NCI-H2107 (cell line): ENCODE data around the gene COMP.
A peak's percentile ranks its signal among the peaks of the same experiment; 100 is the strongest.

Experiments
- DNase-seq: peaks from one replicate; lab custom pipeline; 2025; lab: John Stamatoyannopoulos, UW

The COMP gene

DNA sequence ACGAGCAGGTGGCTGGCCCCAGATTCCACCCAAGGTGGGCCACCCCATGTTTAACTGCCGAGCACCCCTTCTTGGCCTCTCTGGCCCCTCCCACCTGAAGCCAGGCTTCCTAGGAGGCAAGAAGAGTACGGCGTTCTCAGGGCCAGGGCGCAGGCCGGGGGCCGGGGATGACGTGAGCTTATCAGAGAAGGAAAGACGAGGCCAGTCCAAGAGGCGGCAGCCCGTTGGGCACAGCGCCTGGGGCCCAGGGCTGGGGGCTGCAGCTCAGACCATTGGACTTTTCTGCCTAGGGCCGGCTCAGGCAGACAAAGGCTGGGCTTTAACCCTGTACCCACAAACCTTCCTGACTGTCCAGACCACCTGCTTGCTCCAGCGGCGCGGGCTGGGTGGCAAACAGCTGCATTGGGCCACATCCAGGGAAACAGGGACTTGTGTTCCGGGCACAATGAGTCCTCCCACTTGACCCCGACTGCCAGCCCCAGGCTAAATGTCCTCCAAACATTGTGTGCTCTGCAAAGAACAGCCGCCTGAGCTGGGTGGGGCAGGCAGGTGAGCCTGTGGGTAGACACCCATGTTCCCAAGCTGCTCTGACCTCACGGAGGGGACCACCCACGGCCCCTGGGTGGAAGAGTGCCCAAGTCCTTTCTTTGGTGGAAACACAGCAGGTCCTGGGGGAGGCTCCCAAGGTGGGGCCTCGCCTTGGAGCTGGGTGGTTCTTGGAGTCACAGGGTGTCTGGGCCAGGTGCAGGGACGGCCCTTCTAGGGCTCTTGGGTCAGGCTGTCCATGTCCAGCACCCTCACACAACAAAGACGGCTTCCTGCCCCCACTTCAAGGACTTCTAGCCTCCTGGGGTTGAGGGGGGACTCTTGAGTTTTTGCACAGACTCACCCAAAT, 21.9 kb downstream of the COMP start:
- no peak for DNase-seq

DNA sequence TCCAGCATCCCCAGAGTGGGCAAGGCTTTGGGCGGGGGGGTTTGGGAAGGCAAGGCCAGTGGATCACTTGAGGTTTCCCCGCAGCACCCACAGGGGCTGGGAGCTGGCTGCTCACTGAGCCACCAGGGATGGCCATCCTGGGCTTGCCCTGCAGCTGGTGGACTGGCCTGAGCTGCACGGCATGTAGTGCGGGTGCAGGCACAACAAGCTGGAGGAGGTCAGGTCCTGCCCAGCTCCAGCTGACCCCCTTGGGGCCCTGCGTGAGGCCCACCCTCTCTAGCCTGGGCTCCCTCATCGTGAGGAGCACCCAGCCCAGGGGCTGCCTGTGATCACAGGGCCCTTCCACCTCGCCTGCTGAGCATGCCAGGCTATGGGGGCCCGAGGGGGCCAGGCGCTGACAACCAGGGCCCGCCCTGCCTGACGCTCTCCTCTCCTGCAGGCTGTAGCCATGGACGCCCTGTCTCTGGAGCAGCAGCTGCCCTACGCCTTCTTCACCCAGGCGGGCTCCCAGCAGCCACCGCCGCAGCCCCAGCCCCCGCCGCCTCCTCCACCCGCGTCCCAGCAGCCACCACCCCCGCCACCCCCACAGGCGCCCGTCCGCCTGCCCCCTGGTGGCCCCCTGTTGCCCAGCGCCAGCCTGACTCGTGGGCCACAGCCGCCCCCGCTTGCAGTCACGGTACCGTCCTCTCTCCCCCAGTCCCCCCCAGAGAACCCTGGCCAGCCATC, 22.9 kb downstream of the COMP start:
- no peak for DNase-seq

DNA sequence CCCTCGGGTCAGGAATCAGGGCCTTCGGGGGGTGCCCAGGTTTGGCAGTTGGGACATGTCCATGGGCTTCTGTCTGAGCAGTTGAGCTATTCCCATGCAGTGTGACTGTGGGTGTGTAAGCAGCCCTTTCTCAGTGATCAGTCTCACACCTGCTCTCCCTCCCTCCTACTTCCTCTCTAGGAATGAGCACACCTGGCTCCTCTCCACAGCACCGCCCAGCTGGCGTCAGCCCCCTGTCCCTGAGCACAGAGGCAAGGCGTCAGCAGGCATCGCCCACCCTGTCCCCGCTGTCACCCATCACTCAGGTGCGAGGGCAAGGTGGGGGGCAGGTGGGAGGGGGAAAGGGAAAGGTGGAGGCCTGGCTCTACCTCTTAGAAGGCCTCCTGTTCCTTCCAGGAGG, 25.9 kb downstream of the COMP start:
- peak; percentile 38 for DNase-seq

DNA sequence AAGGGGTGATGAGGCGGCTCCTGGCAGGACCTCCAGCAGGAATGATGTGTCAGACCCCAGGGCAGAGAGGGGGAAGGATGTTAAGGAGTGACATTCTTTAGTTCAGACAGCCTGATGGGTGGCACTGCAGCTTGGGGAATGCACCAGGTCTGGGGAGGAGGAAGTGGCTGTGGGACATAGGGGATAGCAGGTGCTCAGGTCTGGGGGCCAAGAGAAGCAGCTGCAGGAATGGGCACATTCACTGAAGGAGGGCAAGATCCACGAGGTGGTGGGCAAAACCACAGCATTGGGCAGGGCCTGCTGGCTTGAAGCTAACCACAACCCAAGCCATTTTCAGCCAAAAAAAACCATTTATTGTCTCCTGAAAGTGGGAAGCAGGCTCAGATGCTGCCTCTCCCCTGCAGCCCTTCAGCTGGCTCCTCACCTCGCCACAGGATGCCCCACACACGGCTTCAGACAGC, 26.5 kb downstream of the COMP start:
- no peak for DNase-seq

GRCh38 chr19:18763674-18764590, 27.2 kb downstream of the COMP start:
- no peak for DNase-seq

- peak; percentile 49 for DNase-seq
Observed at GRCh38 chr19:18762125-18763023, 28.7 kb downstream of the COMP start.

DNA sequence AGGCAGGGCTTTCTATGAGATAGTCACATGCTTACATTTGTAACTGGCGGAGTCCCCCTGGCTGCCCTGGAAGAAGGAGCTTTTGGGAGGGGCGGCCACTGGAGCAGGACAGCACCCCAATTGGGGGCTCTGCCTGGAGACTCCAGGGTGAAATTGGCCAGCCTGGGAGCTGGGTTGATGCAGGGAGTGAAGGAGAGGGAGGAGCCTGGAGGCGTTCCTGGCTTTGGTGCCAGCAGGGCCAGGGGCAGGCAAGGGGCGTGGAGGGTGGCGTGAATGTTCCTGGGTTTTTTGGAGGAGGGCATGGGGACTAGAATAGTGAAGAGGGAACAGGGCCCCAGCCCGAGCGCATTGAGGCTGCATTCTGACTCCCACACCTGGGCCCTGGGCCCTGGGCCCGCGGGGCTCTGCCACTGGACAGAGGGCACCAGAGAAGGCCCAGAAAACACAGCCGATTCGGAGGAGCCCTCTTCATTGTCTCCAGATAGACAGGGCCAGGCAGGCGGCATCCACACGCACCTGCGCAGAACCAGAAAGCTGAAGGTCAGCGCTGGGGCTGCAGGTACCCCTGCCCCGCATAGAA, 29.5 kb downstream of the COMP start:
- no peak for DNase-seq

DNA sequence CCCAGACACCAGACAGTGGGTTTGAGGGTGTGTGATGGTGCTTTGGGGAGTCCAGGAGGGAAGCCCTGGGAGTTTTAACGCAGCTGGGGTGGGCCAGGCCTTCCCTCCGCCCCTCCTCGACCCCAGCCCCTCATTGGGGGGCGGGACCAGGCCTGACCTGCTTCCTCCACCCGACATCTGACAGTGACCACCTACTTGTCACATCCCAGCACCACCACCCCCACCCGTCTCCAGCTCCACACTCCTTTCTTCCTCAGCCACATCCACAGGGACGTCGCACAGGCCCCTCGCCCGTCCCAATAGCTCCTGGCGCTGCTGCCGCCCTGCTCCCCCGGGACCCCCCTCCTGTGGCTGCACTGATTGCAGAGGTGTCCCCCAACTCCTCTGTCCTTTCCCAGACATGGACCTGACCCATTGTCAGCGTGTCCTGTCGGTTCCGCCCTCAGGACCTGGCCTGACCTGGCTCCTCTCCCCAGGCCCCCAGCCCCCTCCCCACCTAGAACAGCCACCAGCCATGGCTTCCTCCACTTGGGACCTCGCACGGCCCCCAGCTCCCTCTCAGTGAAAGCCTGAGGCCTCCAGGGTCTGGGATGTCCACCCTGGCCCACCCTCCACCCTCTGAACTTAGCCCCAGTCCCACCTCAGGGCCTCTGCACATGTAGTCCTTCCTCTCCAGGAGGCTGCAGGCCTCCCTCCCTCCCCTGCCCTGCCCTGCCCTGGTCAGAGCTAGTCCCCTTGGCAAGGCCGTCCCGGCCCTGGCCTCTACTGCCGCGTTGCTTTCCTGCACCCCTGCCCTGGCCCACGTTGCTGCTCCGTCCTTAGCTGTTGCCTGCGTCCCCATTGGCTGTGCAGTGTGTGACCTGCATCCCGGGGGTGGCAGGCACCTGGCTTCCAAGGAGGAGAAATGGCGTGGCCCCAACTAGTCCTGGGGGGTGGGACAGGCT, 30.4 kb downstream of the COMP start:
- no peak for DNase-seq

- no peak for DNase-seq
Observed at GRCh38 chr19:18759995-18760426, 31.1 kb downstream of the COMP start.

DNA sequence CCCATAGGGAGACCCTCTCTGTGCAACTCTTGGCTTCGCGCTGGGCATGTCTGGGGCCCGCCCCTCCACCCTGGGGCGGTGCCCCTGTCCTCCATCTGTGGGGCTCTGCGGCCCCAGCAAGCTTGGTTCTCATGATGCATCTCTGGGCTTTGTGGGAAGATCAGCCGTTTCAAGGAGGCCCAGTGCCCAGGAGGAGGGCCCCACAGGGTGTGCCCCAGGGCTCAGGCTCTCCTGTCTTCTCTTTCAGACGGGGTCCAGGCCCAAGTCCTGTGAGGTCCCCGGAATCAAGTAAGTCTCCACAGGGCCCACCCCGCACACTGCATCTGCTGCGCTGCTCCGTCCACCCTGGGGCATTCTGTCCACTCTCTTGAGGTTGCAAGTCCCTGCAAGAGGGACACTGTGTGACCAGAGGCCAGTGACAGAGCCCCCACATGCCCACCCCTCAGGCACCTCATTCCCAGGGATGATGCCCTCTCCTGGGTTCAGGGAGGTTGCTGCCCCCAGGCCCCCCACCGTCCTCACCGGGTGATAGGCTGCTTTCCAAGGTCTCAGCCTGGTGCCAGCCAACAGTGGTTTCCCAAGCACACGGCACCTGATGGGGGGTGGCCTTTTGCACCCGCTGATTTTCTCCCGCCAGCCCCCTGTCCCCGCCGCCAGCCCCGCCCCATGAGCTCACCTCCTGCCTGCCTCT, 31.7 kb downstream of the COMP start:
- no peak for DNase-seq

GRCh38 chr19:18756896-18757295, 34.2 kb downstream of the COMP start:
- DNase-seq, result no peak

DNA sequence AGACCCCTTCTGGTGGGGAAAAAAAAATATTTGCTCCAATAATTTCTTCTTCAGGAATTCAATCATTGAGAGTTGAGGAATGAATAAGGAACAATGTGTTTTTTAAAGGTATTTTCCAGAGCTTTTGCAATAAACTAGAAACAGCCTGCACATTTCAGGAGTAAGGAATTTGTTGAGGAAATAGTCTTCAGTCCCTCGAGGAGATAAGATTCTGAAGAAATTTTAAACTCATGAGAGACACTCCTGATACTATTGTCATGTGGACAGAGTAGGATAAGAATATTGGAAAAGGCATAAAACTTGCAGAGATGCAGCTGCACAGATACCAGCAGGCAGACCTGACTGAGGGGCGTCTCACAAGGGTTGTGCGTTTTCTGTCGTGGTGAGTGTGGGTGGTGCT, 36.6 kb downstream of the COMP start:
- no peak for DNase-seq

DNA sequence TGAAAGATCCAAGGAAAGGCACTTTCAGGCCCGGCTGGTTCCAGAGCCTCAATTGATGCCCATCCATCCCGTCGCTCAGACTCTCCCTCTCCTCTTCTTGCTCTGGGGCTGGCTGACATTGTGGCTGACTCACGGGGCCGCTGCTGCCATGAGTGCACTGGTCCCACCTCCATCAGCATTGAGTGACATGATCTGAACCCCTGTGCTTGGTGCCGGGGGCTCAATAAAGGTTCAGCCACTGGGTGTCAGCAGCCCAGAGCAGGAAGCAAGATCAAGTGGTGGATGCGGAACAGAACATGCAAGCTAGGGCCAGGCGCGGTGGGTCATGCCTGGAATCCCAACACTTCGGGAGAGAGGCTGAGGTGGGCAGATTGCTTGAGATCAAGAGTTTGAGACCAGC, 39.5 kb downstream of the COMP start:
- DNase-seq, result no peak

GRCh38 chr19:18750295-18750970, 40.7 kb downstream of the COMP start:
- DNase-seq, result no peak

DNA sequence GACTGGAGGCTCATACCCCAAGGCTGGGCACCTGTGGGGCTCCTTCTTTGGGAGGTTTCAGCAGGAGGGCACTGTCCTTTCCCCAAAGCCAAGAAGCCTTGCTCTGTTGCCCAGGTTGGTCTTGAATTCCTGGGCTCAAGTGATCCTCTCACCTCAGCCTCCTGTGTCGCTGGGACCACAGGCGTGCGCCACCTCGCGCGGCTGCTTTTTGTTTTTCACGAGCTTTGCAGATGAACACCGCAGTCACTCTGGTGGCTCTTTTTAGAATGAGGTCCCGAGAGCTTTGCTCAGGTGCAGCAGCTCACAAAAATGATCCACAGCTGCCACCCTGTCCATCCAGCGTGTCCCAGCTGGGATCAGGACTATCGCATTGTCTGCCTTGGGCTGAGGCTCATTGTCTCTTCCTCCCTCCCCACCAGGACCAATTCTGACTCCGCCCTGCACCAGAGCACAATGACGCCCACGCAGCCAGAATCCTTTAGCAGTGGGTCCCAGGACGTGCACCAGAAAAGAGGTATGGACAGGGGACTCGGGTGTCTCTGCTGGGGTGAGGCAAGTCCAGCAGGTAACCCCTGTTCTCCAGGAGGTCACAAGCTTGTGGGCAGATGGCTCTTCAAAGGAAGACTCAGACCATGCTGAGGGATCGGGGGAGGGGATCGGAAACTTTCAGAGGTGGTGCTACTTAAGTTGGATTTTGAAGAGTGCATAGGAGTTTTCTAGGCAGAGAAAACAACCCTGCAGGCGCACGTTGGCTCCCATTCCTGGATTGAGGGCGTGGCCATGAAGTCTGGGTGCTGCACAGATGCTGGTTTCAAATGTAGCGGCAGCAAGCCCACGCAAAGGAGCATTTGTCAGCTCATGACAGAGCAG, 41.5 kb downstream of the COMP start:
- DNase-seq, result no peak

DNA sequence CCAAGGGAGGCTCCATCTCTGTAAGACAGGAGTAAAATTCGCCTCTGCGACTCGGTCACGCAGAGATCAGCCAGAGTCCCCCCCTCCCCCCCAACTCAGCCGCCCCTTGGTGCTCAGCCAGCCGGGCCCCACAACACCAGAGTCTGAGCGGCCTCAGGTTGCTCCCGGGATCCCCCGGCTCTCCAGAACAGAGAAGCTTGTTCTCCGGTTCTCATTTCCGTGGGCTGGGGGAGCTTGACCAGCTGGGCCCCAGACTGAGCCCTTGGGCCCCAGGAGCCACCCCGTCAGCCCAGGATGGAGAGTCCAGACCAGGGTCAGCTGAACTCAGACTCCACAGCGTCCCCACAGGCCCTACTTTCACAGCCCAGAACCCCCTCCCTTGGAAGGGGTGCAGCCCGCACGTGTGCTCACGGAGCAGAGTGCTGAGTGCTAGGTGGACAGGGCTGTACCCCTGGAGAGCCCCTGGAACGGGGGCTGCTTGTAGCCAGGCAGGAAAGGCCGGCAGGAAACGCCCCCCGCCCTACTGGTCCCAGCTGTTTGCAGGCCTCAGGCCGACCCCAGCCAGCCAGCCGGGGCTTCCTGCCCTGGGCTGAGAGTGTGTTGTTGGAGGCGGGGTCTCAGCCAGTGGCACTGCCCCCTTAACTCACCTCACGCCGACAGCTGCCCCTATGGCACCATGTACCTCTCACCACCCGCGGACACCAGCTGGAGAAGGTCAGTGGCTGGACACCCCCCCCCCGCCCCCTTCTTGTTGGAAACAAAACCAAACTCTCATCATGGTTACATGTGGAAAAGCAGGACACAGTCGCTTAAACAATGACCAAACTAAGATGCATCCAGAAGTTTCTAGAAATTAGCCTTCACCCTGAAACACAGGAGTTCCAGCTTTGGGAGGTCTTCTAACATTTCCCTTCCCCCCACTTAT, 44.4 kb downstream of the COMP start:
- no peak for DNase-seq
